HCT116 (cell line): ENCODE data around the gene BAG2. TPM values are rescaled to one million over a fixed set of nuclear protein-coding genes. Genes with fewer than 3 reads are reported as not detected.

ENCODE experiments used
- ATAC-seq: fragments of 200-7000 bp; cut with Tn5 transposase; 2 replicates; pipeline ENCODE4 v1.9.1; 2020; ENCODE audit warnings: mild to moderate bottlenecking, moderate library complexity
- BruUV-seq: library from RNA; stranded (reverse); fragments of 400-500 nt; replicated peaks from 2 replicates; lab custom pipeline; 2021; lab: Mats Ljungman, UMichigan
- CTCF ChIA-PET: fragments of 300-600 bp; sonication (Branson Sonifier 250); formaldehyde crosslinking; loops from one replicate; lab custom pipeline; 2021; ENCODE audit warnings: antibody characterized with exemption; lab: Charles Lee
- POLR2A ChIA-PET: fragments of 300-600, 350-600 bp; sonication (Branson Sonifier 250); formaldehyde crosslinking; loops from one replicate; lab custom pipeline; 2021; ENCODE audit warnings: antibody characterized with exemption; lab: Charles Lee
- RAD21 ChIA-PET, 2 experiments: fragments of 300-600 bp; sonication (Branson Sonifier 250); formaldehyde crosslinking; loops; one replicate each; lab custom pipeline; 2023; ENCODE audit warnings: low total read pairs in 2 of 2; ENCODE audit not compliant: uncharacterized antibody in 2 of 2, unreplicated experiment in 2 of 2, low non-redundant PET in 1 of 2; lab: Charles Lee
- DNase-seq: peaks from one replicate; pipeline ENCODE4 v3.0.0-alpha.2; 2010; ENCODE audit warnings: low read depth, low spot score
- H2AFZ ChIP-seq: fragments of 200-600 bp; shearing (Covaris generic), sonication (generic); 2 replicates; pipeline ENCODE4 v1.6.1; 2017; ENCODE audit warnings: low read depth, mixed run types, mixed read lengths, antibody characterized with exemption, low read length; ENCODE audit not compliant: poor library complexity, severe bottlenecking
- H3K27ac ChIP-seq: 2 replicates; pipeline ENCODE4 v1.5.1; 2012; ENCODE audit warnings: low read depth, low read length
- H3K27me3 ChIP-seq: fragments of 200-600 bp; sonication (generic); 2 replicates; pipeline ENCODE4 v1.6.1; 2016; ENCODE audit warnings: mixed run types, low read length, mixed read lengths; ENCODE audit not compliant: insufficient read depth
- H3K36me3 ChIP-seq, 2 experiments: fragments of 200-500 bp in 1 of 2; fragments of 200-600 bp in 1 of 2; sonication (Bioruptor generic) in 1 of 2; sonication (generic) in 1 of 2; 2 replicates each; pipeline versions ENCODE4 v1.5.1 to v1.6.1; 2014 to 2016; ENCODE audit warnings: low read length in 2 of 2, inconsistent platforms in 1 of 2, mixed read lengths in 1 of 2, mixed run types in 1 of 2; ENCODE audit not compliant: insufficient read depth in 2 of 2, control insufficient read depth in 1 of 2
- H3K4me1 ChIP-seq, 2 experiments: fragments of 200-600 bp in 1 of 2; sonication (generic) in 1 of 2; 2 replicates each; pipeline versions ENCODE4 v1.5.1 to v1.6.1; 2012 to 2017; ENCODE audit warnings: low read length in 2 of 2, inconsistent platforms in 1 of 2, mild to moderate bottlenecking in 1 of 2, mixed read lengths in 1 of 2, mixed run types in 1 of 2, moderate library complexity in 1 of 2; ENCODE audit not compliant: insufficient read depth in 2 of 2, control insufficient read depth in 1 of 2
- H3K4me2 ChIP-seq: fragments of 200-600 bp; sonication (generic); 2 replicates; pipeline ENCODE4 v1.6.1; 2017; ENCODE audit warnings: mixed run types, low read length, mixed read lengths
- H3K4me3 ChIP-seq, 2 experiments: fragments of 200-600 bp in 1 of 2; sonication (generic) in 1 of 2; replicated peaks in 1 of 2; 2 replicates each; pipeline ENCODE4 v1.5.1; 2011 to 2016; ENCODE audit warnings: low read length in 2 of 2, control low read depth in 1 of 2, low read depth in 1 of 2, mild to moderate bottlenecking in 1 of 2, mixed read lengths in 1 of 2, mixed run types in 1 of 2
- H3K79me2 ChIP-seq: fragments of 200-600 bp; sonication (generic); 2 replicates; pipeline ENCODE4 v1.6.1; 2017; ENCODE audit warnings: mild to moderate bottlenecking, mixed run types, low read length, moderate library complexity, mixed read lengths; ENCODE audit not compliant: insufficient read depth
- H3K9ac ChIP-seq: fragments of 200-600 bp; sonication (generic); 2 replicates; pipeline ENCODE4 v1.6.1; 2016; ENCODE audit warnings: low read length, mixed read lengths
- H3K9me2 ChIP-seq: fragments of 200-600 bp; sonication (generic), shearing (Covaris generic); 2 replicates; pipeline ENCODE4 v1.6.1; 2017; ENCODE audit warnings: mixed run types, mild to moderate bottlenecking, moderate library complexity; ENCODE audit not compliant: insufficient read depth
- H3K9me3 ChIP-seq, 2 experiments: fragments of 200-500 bp in 1 of 2; fragments of 200-600 bp in 1 of 2; sonication (Bioruptor generic) in 1 of 2; sonication (generic) in 1 of 2; 2 replicates each; pipeline ENCODE4 v1.6.1; 2014 to 2017; ENCODE audit warnings: low read length in 2 of 2, mixed read lengths in 2 of 2, inconsistent platforms in 1 of 2, low read depth in 1 of 2, mild to moderate bottlenecking in 1 of 2, mixed run types in 1 of 2, moderate library complexity in 1 of 2; ENCODE audit not compliant: control insufficient read depth in 1 of 2, insufficient read depth in 1 of 2
- H4K20me1 ChIP-seq: fragments of 200-600 bp; sonication (generic), shearing (Covaris generic); 2 replicates; pipeline ENCODE4 v1.6.1; 2017; ENCODE audit warnings: mixed run types, mild to moderate bottlenecking, moderate library complexity; ENCODE audit not compliant: insufficient read depth
- CBX3 ChIP-seq: IDR thresholded peaks from 2 replicates; pipeline ENCODE4 v1.6.1; 2012; ENCODE audit warnings: low read depth
- CEBPB ChIP-seq: IDR thresholded peaks from 2 replicates; pipeline ENCODE4 v1.6.1; 2012; ENCODE audit warnings: low read depth
- ELF1 ChIP-seq: IDR thresholded peaks from 2 replicates; pipeline ENCODE4 v1.6.1; 2012; ENCODE audit warnings: low read depth, borderline replicate concordance
- EZH2 ChIP-seq: fragments of 200-600 bp; sonication (generic); IDR thresholded peaks from 2 replicates; pipeline ENCODE4 v1.6.1; 2017; ENCODE audit warnings: antibody characterized with exemption, mixed run types
- EZH2phosphoT487 ChIP-seq: fragments of 200-600 bp; IDR thresholded peaks from 2 replicates; pipeline ENCODE4 v1.6.1; 2018; ENCODE audit warnings: antibody characterized with exemption, borderline replicate concordance
- JUND ChIP-seq: IDR thresholded peaks from 2 replicates; pipeline ENCODE4 v1.6.1; 2012
- POLR2A ChIP-seq: IDR thresholded peaks from 2 replicates; pipeline ENCODE4 v1.7.0; 2011; ENCODE audit warnings: borderline replicate concordance; ENCODE audit not compliant: insufficient read depth, insufficient read length; ENCODE audit errors: extremely low read depth
- SRF ChIP-seq: IDR thresholded peaks from 2 replicates; pipeline ENCODE4 v1.6.1; 2012; ENCODE audit warnings: low read depth
- ZNF274 ChIP-seq: fragments of 200-500 bp; sonication (Bioruptor generic); IDR thresholded peaks from 2 replicates; pipeline ENCODE4 v1.6.1; 2014; ENCODE audit warnings: mild to moderate bottlenecking, low read depth, low read length, inconsistent platforms
- intact Hi-C: fragments of 100-400 bp; cut with micrococcal nuclease; formaldehyde crosslinking; loops from 2 replicates; pipeline ENCODE4 v1.10.0; 2022
- total RNA-seq: library from RNA; stranded (reverse); gene quantifications from one replicate; pipeline ENCODE4 v1.2.1, GENCODE V29; 2021; ENCODE audit not compliant: unreplicated experiment
- TF ChIP-seq, protein P1 (sequence below), 3 experiments: fragments of 200-600 bp in 1 of 3; sonication (generic) in 1 of 3; IDR thresholded peaks in 2 of 3; conservative IDR thresholded peaks in 1 of 3; 2 replicates each; pipeline ENCODE4 v1.5.1; 2012 to 2017; ENCODE audit warnings: low read depth in 2 of 3, low read length in 2 of 3, antibody characterized with exemption in 1 of 3, borderline replicate concordance in 1 of 3, control low read depth in 1 of 3, mild to moderate bottlenecking in 1 of 3, mixed read lengths in 1 of 3, mixed run types in 1 of 3, moderate library complexity in 1 of 3; ENCODE audit not compliant: insufficient read depth in 1 of 3

The BAG2 gene
- total RNA-seq, 1 experiment from 2014 or later: 13.5 TPM

DNA sequence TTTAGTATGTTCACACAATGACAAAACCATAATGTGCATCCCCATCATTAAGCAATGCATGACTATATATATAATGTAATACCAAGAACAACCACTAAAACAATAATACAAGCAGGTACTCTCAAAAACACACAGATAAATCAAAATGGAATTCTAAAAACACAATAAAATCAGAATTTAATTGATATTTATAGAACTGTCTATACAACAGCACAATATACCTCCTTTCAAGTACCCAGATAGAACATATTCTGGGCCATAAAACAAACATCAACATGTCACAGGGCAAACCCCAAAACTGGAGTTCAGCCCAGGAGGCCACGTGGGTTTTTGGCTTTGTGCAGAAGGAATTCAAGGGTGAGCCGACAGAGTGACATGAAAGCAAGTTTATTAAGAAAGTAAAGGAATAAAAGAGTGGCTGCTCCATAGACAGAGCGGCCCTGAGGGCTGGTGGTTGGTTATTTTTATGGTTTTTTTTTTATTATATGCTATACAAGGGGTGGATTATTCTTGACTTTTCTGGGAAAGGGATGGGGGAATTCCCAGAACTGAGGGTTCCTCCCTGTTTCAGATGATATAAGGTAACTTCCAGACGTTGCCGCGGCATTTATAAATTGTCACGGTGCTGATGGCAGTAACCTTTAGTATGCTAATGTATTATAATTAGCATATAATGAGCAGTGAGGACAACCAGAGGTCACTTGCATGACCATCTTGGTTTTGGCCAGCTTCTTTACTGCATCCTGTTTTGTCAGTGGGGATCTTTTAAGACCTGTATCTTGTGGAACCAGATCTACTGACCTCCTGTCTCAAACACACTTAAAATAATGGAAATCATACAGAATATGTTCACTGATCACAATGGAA lies 44.3 kb downstream of the BAG2 start:
- H3K9me3 ChIP-seq: no peaks in the 10 kb centered on the region
- H3K27ac ChIP-seq: no peak overlapping the region
- intact Hi-C loops: no loop called here
- H3K9me2 ChIP-seq: no peaks in the 10 kb centered on the region; the same call in 1 of the 2 replicates
- TF ChIP-seq ZNF274: no peak
- no peak for TF ChIP-seq JUND
- no peak for TF ChIP-seq CBX3
- TF ChIP-seq, protein P1, sequence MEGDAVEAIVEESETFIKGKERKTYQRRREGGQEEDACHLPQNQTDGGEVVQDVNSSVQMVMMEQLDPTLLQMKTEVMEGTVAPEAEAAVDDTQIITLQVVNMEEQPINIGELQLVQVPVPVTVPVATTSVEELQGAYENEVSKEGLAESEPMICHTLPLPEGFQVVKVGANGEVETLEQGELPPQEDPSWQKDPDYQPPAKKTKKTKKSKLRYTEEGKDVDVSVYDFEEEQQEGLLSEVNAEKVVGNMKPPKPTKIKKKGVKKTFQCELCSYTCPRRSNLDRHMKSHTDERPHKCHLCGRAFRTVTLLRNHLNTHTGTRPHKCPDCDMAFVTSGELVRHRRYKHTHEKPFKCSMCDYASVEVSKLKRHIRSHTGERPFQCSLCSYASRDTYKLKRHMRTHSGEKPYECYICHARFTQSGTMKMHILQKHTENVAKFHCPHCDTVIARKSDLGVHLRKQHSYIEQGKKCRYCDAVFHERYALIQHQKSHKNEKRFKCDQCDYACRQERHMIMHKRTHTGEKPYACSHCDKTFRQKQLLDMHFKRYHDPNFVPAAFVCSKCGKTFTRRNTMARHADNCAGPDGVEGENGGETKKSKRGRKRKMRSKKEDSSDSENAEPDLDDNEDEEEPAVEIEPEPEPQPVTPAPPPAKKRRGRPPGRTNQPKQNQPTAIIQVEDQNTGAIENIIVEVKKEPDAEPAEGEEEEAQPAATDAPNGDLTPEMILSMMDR (IDR thresholded peaks at IDR 0.05 in 2 of 3, conservative IDR thresholded peaks at IDR 0.05 in 1 of 3; ENCODE audit: borderline replicate concordance in 1 of 3, insufficient read depth in 1 of 3, low read depth in 2 of 3, low read length in 2 of 3): 0 out of 6 replicates have a peak, but pooled peaks of 1 of the 3 experiments have one; percentile 32
- no peak for TF ChIP-seq ELF1
- ATAC-seq (no peak; the same call in 1 of the 2 replicates), DNase-seq (no peak)
- H2AFZ ChIP-seq: no peak overlapping the region
- no peaks in the 10 kb centered on the region for H3K36me3 ChIP-seq
- H3K79me2 ChIP-seq: peaks cover 86% of the 10 kb centered on the region
- no peak overlapping the region for H3K4me2 ChIP-seq
- H3K4me1 ChIP-seq: peaks cover 0 to 9% of the 10 kb centered on the region in 2 experiments; a peak in 2 of 4 replicates
- POLR2A ChIA-PET: no interaction called here
- CTCF ChIA-PET: no interaction called here
- RAD21 ChIA-PET: no interaction called here
- no peak overlapping the region for H3K9ac ChIP-seq
- H3K27me3 ChIP-seq: no peaks in the 10 kb centered on the region
- no TSS peak for BruUV-seq
- no peaks in the 10 kb centered on the region; the same call in 1 of the 2 replicates for H4K20me1 ChIP-seq
- H3K4me3 ChIP-seq: no peak overlapping the region

DNA sequence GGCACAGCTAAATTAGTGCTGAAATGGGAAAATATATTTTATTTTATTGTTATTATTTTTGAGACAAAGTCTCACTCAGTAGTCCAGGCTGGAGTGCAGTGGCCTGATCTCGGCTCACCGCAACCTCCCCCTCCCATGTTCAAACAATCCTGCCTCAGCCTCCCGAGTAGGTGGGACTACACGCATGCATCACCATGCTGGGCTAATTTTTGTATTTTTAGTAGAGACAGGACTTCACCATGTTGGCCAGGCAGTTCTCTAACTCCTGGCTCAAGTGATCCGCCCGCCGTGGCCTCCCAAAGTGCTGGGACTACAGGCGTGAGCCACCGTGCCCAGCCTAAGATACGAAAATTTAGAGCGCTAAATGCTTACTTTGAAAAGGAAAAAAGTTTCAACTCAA lies 45.1 kb downstream of the BAG2 start:
- H4K20me1 ChIP-seq: no peaks in the 10 kb centered on the region; the same call in 1 of the 2 replicates
- no peaks in the 10 kb centered on the region for H3K36me3 ChIP-seq
- no peak overlapping the region for H3K4me3 ChIP-seq
- POLR2A ChIA-PET: no interaction called here
- H3K27ac ChIP-seq: no peak overlapping the region
- intact Hi-C loops: no loop called here
- BruUV-seq: no TSS peak
- H3K79me2 ChIP-seq: peaks cover 82% of the 10 kb centered on the region
- no peaks in the 10 kb centered on the region for H3K9me3 ChIP-seq
- TF ChIP-seq CEBPB: no peak
- no peak for TF ChIP-seq EZH2phosphoT487
- TF ChIP-seq SRF: no peak
- TF ChIP-seq EZH2: no peak
- no peak for TF ChIP-seq ZNF274
- no peak for TF ChIP-seq POLR2A
- no peak overlapping the region for H3K9ac ChIP-seq
- H3K4me1 ChIP-seq: peaks cover 0 to 9% of the 10 kb centered on the region in 2 experiments; a peak in 2 of 4 replicates
- no peaks in the 10 kb centered on the region; the same call in 1 of the 2 replicates for H3K9me2 ChIP-seq
- ATAC-seq: no peak
- H3K27me3 ChIP-seq: no peaks in the 10 kb centered on the region
- no peak for DNase-seq
- H3K4me2 ChIP-seq: no peak overlapping the region
- CTCF ChIA-PET: no interaction called here
- RAD21 ChIA-PET: no interaction called here
- no peak overlapping the region for H2AFZ ChIP-seq
